PFSK-1 (cell line): ENCODE data around the gene CD274.

ENCODE experiments used
- FOXP2 ChIP-seq: optimal IDR thresholded peaks from 2 replicates; pipeline ENCODE3; 2011; ENCODE audit warnings: borderline replicate concordance, control low read depth, inconsistent platforms; ENCODE audit not compliant: insufficient read depth; ENCODE audit errors: extremely low read length, extremely low read depth
- POLR2AphosphoS5 ChIP-seq: IDR thresholded peaks from 2 replicates; pipeline ENCODE4 v1.6.1; 2012; ENCODE audit warnings: low read depth, mild to moderate bottlenecking, control low read depth, low read length, moderate library complexity
- REST ChIP-seq, 2 experiments: IDR thresholded peaks; 2 replicates each; pipeline versions ENCODE4 v1.6.1 to v1.8.0; 2011 to 2012; ENCODE audit warnings: low read depth in 2 of 2, low read length in 2 of 2, control low read depth in 1 of 2, inconsistent platforms in 1 of 2, mild to moderate bottlenecking in 1 of 2, moderate library complexity in 1 of 2; ENCODE audit not compliant: insufficient read depth in 1 of 2
- SIN3A ChIP-seq: IDR thresholded peaks from 2 replicates; pipeline ENCODE4 v1.6.1; 2012; ENCODE audit warnings: mild to moderate bottlenecking, low read length, moderate library complexity, borderline replicate concordance; ENCODE audit not compliant: insufficient read depth
- TAF1 ChIP-seq: IDR thresholded peaks from 2 replicates; pipeline ENCODE4 v1.6.1; 2012; ENCODE audit warnings: low read length, control low read depth, borderline replicate concordance; ENCODE audit not compliant: insufficient read depth

Gene CD274

DNA sequence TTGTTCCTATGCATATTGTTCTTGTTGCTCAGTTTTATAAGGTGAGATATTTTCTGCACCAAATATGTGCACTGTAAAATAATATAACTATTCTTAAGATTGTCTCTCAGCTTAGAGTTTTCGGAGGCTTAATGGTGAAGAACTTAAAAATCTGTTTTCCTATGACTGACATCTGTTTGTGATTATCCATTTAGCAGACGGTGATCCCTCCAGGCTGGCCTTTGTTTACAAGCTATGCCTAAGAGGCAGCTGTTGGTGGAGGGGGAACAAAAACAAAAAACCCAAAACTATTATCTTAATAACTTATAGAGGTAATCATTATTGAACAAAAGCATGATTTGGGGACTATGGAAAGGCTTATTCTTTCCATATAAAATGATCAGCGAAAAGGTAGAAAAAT, 60.6 kb downstream of the CD274 start:
- TF ChIP-seq SIN3A (no peak), FOXP2 (no peak), POLR2AphosphoS5 (no peak), TAF1 (no peak), REST (IDR thresholded peaks at IDR 0.05; ENCODE audit: insufficient read depth in 1 of 2, low read depth in 2 of 2, low read length in 2 of 2) (no peak)

DNA sequence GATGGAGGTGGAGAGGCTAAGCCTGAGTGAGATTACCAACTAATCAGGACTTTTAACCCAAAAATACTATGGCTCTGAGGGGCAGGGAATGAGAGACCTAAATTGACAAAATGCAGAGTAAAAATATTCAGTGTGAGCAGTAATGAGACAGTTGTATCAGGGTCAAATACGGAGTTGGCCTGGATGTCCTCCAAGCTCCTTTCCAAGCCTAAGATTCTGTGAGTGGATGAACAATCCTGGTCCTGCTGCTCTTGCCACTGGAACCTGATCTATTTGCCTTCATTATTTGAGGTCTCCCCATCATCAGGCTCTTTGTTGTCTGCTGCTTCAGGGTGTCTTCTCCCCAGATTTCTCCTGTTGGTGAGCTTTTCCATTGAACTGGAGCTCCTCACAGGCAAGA, 61.1 kb downstream of the CD274 start:
- no peak for TF ChIP-seq SIN3A
- TF ChIP-seq FOXP2: no peak
- TF ChIP-seq REST (IDR thresholded peaks at IDR 0.05; ENCODE audit: insufficient read depth in 1 of 2, low read depth in 2 of 2, low read length in 2 of 2): no peak
- TF ChIP-seq TAF1: no peak
- TF ChIP-seq POLR2AphosphoS5: no peak

DNA sequence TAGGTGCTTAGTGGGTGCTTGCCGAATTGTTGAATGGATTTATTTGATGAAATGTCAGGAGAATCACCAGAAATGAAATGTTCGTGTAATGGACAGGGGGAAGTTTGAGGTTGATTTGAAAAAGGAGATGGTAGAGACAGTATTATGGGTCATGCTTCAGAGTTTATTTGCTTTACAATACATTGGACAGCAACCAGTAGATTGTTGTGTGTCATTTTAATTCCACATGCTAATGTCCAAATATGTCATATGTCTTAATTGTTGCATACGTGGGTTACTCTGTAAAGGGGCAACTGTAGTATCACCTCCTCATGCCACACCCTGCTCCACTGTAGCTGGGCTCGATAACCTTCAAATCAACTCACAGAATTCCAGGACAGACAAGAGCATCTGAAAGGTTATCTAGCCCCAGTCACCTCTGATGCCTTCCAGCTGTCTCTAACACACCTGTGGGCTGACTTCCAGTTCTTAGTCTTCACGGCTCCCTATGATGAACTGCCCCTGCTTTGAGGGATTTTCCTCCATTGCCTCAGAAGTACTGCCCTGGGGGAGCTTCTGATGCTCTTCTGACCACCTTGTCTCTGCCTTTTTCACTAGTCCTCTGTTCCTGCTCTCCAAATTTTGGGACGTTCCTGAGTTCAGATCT, 61.7 kb downstream of the CD274 start:
- no peak for TF ChIP-seq TAF1
- TF ChIP-seq POLR2AphosphoS5: no peak
- TF ChIP-seq SIN3A: no peak
- TF ChIP-seq REST (IDR thresholded peaks at IDR 0.05; ENCODE audit: insufficient read depth in 1 of 2, low read depth in 2 of 2, low read length in 2 of 2): no peak
- TF ChIP-seq FOXP2: no peak

GRCh38 chr9:5512658-5513452, 62.5 kb downstream of the CD274 start:
- no peak for TF ChIP-seq FOXP2
- TF ChIP-seq REST (IDR thresholded peaks at IDR 0.05; ENCODE audit: insufficient read depth in 1 of 2, low read depth in 2 of 2, low read length in 2 of 2): no peak
- no peak for TF ChIP-seq POLR2AphosphoS5
- no peak for TF ChIP-seq SIN3A
- TF ChIP-seq TAF1: no peak

DNA sequence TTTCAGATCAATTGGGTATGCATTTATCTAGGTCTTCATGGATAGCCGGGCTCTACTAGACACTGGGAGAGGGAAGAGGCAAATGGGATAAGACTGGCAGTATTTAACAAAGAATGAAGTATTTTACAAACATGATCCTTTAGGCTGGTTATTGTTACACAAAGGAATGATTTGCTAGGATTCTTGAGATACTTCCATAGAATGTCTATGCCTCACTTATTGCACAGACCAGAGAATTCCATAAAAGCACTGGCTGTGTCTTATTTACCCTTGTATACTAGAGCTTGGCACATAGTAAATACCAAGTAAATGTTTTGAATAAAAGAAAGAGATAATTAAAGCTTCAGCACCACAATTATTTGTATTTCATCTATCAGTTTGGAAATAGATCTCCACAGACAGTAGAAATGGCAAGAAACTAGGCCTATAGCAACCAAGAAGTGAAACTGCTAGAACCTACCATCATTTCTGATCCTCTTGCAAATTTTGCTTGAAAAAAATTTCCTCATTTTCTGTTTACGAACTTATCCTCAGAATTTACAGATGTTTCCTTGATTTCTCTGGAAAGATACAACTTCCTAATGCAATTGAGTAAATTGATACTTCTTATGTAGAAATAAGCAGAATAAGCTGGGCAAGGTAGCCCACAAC, 63.7 kb downstream of the CD274 start:
- TF ChIP-seq FOXP2 (no peak), TAF1 (no peak), REST (IDR thresholded peaks at IDR 0.05; ENCODE audit: insufficient read depth in 1 of 2, low read depth in 2 of 2, low read length in 2 of 2) (no peak), POLR2AphosphoS5 (no peak), SIN3A (no peak)
